Measurements from ENCODE around the gene ADAMTSL4. TPM values are rescaled to one million over a fixed set of nuclear protein-coding genes. Genes with fewer than 3 reads are reported as not detected.

Gene ADAMTSL4
- total RNA-seq, 4 donors from 2014 or later, result 10.1 to 15.9 (median 13.6) TPM

DNA sequence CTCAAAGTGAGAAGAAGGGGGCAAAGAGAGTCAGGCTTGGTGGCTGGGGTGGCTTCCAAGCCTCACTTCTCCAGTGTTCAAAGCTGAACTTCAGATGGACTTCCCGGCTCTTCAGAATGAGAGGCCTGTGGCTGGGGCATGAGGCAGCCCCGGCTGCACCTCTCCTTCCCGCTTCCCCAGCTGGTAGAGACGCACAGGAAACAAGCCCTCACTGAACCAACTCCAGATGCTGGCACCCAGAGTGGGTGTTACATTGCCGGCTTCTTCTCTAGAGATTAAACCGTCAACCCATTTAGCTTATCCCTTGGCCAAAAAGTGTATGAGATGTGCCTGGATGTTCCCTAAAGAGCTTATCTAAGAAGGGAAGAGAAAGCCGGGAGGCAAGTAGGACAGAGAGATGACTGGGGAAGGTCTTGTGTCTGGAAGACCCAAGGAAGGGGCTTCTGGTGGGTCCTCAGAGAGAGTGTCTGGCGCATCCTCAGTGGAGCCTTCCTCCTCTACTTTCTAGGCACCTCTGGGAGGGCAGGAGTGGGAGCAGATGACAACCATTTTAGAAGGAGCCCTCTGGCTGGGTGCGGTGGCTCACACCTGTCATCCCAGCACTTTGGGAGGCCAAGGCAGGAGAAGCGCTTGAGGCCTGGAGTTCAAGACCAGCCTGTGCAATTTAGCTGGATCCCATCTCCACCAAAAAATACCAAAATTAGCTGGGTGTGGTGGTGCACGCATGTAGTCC lies 2.0 kb downstream of the ADAMTSL4 start:
- no peak for DNase-seq (ENCODE audit: low spot score in 2 of 2)
- 56 to 59% methylated on average over 11 of the region's 11 CpGs for WGBS, 2 donors
- intact Hi-C loops (cut with DNase I; ENCODE audit: low total_unique reads), result loop anchor here (10.0 kb wide), 1 partner anchor 444 kb away; no protein-coding TSS in a partner anchor
- H3K4me3 ChIP-seq (ENCODE audit: low read depth, poor library complexity, severe bottlenecking), result no peak overlapping the region
- TF ChIP-seq, protein P1, sequence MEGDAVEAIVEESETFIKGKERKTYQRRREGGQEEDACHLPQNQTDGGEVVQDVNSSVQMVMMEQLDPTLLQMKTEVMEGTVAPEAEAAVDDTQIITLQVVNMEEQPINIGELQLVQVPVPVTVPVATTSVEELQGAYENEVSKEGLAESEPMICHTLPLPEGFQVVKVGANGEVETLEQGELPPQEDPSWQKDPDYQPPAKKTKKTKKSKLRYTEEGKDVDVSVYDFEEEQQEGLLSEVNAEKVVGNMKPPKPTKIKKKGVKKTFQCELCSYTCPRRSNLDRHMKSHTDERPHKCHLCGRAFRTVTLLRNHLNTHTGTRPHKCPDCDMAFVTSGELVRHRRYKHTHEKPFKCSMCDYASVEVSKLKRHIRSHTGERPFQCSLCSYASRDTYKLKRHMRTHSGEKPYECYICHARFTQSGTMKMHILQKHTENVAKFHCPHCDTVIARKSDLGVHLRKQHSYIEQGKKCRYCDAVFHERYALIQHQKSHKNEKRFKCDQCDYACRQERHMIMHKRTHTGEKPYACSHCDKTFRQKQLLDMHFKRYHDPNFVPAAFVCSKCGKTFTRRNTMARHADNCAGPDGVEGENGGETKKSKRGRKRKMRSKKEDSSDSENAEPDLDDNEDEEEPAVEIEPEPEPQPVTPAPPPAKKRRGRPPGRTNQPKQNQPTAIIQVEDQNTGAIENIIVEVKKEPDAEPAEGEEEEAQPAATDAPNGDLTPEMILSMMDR (IDR thresholded peaks at IDR 0.05), result no peak
- TF ChIP-seq POLR2A (IDR thresholded peaks at IDR 0.05), result no peak

DNA sequence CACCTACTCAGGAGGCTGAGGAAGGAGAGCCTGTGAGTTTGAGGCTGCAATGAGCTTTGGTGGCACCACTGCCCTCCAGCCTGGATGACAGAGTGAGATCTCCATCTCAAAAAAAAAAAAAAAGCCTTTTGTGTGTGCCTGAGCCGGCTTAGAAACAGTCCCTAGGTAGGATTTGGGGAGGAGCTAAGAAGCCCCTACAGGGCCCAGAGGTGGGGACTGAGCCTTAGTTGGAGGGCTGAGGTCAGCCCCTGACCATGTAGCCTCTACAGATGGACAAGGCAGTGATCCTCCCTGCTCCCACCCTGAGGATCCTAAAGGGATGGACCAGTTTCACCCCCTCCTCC lies 2.5 kb downstream of the ADAMTSL4 start:
- no peak overlapping the region for H3K4me3 ChIP-seq (ENCODE audit: low read depth, poor library complexity, severe bottlenecking)
- intact Hi-C loops (cut with DNase I; ENCODE audit: low total_unique reads), result loop anchor here (10.0 kb wide), 1 partner anchor 443 kb away; no protein-coding TSS in a partner anchor

DNA sequence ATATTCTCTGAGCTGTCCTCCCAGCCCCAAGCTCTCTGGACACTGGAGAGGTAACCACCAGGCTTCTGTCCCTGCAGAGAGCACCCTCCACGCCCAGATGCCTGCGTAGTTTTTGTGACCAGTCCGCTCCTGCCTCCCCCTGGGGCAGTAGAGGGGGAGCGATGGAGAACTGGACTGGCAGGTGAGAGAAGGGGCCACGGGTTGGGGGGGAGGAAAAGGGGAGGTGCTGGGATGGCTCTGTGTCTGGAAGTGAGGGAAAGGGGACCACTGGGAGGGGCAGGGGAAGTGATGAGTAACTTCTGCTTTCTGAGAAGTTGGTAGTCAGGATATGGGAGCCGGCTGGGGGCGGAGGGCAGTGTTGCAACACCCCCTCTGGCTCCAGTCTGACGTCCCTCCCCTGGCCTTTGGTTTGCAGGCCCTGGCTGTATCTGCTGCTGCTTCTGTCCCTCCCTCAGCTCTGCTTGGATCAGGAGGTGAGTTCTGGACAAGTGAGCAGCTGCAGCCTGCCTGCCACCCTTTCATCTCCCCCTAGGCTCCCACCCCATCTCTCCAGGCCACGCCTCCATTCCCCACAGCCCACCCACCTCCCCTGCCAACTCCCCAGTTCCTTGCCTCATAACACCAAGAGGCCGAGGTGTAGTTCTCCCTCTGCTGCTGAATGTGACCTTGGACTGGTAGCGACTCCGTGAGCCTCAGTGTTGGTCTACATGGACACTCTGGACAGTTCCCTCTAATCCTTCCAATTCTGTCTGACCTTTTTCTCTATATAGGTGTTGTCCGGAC lies 3.1 kb downstream of the ADAMTSL4 start:
- 28 to 35% methylated on average over 13 of the region's 13 CpGs for WGBS, 2 donors
- TF ChIP-seq POLR2A (IDR thresholded peaks at IDR 0.05), result no peak
- intact Hi-C loops (cut with DNase I; ENCODE audit: low total_unique reads), result loop anchor here (10.0 kb wide), 1 partner anchor 442 kb away; no protein-coding TSS in a partner anchor
- H3K4me3 ChIP-seq (ENCODE audit: low read depth, poor library complexity, severe bottlenecking), result no peak overlapping the region
- DNase-seq (ENCODE audit: low spot score in 2 of 2), result peak; percentile 93 to 97

More for the DNA sequence above, 2.5 kb downstream of the ADAMTSL4 start:
- TF ChIP-seq, protein P1 (IDR thresholded peaks at IDR 0.05), result no peak
- TF ChIP-seq POLR2A (IDR thresholded peaks at IDR 0.05), result no peak
- DNase-seq (ENCODE audit: low spot score in 2 of 2), result no peak
- 44 to 47% methylated on average over 1 of the region's 1 CpG for WGBS, 2 donors

DNA sequence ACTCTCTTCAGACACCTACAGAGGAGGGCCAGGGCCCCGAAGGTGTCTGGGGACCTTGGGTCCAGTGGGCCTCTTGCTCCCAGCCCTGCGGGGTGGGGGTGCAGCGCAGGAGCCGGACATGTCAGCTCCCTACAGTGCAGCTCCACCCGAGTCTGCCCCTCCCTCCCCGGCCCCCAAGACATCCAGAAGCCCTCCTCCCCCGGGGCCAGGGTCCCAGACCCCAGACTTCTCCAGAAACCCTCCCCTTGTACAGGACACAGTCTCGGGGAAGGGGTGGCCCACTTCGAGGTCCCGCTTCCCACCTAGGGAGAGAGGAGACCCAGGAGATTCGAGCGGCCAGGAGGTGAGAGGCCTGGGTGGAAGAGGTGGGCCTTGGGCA lies 3.7 kb downstream of the ADAMTSL4 start:
- intact Hi-C loops (cut with DNase I; ENCODE audit: low total_unique reads), result loop anchor here (10.0 kb wide), 1 partner anchor 442 kb away; no protein-coding TSS in a partner anchor
- no peak for DNase-seq (ENCODE audit: low spot score in 2 of 2)
- WGBS, 2 donors, result 70 to 76% methylated on average over 12 of the region's 12 CpGs
- no peak for TF ChIP-seq POLR2A (IDR thresholded peaks at IDR 0.05)
- TF ChIP-seq, protein P1 (IDR thresholded peaks at IDR 0.05), result no peak
- H3K4me3 ChIP-seq (ENCODE audit: low read depth, poor library complexity, severe bottlenecking), result no peak overlapping the region

DNA sequence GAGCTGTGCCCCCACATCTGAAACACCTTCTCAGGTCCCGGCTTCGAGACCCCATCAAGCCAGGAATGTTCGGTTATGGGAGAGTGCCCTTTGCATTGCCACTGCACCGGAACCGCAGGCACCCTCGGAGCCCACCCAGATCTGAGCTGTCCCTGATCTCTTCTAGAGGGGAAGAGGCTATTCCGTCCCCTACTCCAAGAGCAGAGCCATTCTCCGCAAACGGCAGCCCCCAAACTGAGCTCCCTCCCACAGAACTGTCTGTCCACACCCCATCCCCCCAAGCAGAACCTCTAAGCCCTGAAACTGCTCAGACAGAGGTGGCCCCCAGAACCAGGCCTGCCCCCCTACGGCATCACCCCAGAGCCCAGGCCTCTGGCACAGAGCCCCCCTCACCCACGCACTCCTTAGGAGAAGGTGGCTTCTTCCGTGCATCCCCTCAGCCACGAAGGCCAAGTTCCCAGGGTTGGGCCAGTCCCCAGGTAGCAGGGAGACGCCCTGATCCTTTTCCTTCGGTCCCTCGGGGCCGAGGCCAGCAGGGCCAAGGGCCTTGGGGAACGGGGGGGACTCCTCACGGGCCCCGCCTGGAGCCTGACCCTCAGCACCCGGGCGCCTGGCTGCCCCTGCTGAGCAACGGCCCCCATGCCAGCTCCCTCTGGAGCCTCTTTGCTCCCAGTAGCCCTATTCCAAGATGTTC lies 4.3 kb downstream of the ADAMTSL4 start:
- H3K4me3 ChIP-seq (ENCODE audit: low read depth, poor library complexity, severe bottlenecking), result no peak overlapping the region
- intact Hi-C loops (cut with DNase I; ENCODE audit: low total_unique reads), result loop anchor here (10.0 kb wide), 1 partner anchor 441 kb away; no protein-coding TSS in a partner anchor
- 69 to 79% methylated on average over 20 to 23 of the region's 23 CpGs for WGBS, 2 donors

More for the DNA sequence above, 4.3 kb downstream of the ADAMTSL4 start:
- no peak for DNase-seq (ENCODE audit: low spot score in 2 of 2)
- TF ChIP-seq, protein P1 (IDR thresholded peaks at IDR 0.05), result no peak
- no peak for TF ChIP-seq POLR2A (IDR thresholded peaks at IDR 0.05)

All from lower leg skin (tissue), 4 donors.